NCI-H345 (cell line): ENCODE data around the gene TMEM87B.
A peak's percentile ranks its signal among the peaks of the same experiment; 100 is the strongest.
"Not testable (repeated sequence)": the region's sequence is repeated elsewhere in the genome, so short reads cannot be mapped to it uniquely, and the experiment has no call there.

ENCODE experiments used
- DNase-seq: peaks from one replicate; lab custom pipeline; 2025; lab: John Stamatoyannopoulos, UW

Gene TMEM87B

GRCh38 chr2:112121682-112122254 is 66.7 kb downstream of the TMEM87B start:
- DNase-seq, result peak; percentile 42

- DNase-seq, result no peak
Measured at GRCh38 chr2:112129060-112129459, 74.0 kb downstream of the TMEM87B start.

GRCh38 chr2:112133344-112133743 is 78.3 kb downstream of the TMEM87B start:
- no peak for DNase-seq

GRCh38 chr2:112134120-112134519 is 79.1 kb downstream of the TMEM87B start:
- DNase-seq, result no peak

- DNase-seq, result no peak
Measured at GRCh38 chr2:112136096-112136495, 81.0 kb downstream of the TMEM87B start.

GRCh38 chr2:112137516-112138158 is 82.6 kb downstream of the TMEM87B start:
- DNase-seq, result peak; percentile 6

- DNase-seq, result peak; percentile 47
Measured at GRCh38 chr2:112138159-112139032, 83.3 kb downstream of the TMEM87B start, which contains the start of gene FBLN7. TSS of gene FBLN7 (plus strand) at chr2:112138385. CDS start at chr2:112138656, 271 bp downstream.

- DNase-seq, result not testable (repeated sequence)
Measured at GRCh38 chr2:112139033-112139614, 84.1 kb downstream of the TMEM87B start.

GRCh38 chr2:112139661-112140204 is 84.7 kb downstream of the TMEM87B start:
- DNase-seq, result not testable (repeated sequence)

GRCh38 chr2:112140205-112140802 is 85.2 kb downstream of the TMEM87B start:
- DNase-seq, result no peak

GRCh38 chr2:112140899-112141625 is 86.0 kb downstream of the TMEM87B start:
- DNase-seq, result peak; percentile 29

GRCh38 chr2:112141626-112142007 is 86.5 kb downstream of the TMEM87B start:
- DNase-seq, result peak; percentile 85

- DNase-seq, result no peak
Measured at GRCh38 chr2:112142525-112143078, 87.5 kb downstream of the TMEM87B start.

- DNase-seq, result no peak
Measured at GRCh38 chr2:112143150-112143549, 88.1 kb downstream of the TMEM87B start.

GRCh38 chr2:112144966-112145365 is 89.9 kb downstream of the TMEM87B start:
- DNase-seq, result no peak

- DNase-seq, result no peak
Measured at GRCh38 chr2:112147382-112148168, 92.5 kb downstream of the TMEM87B start.

GRCh38 chr2:112148477-112148876 is 93.4 kb downstream of the TMEM87B start:
- DNase-seq, result no peak

GRCh38 chr2:112149194-112149593 is 94.1 kb downstream of the TMEM87B start:
- no peak for DNase-seq

- DNase-seq, result no peak
Measured at GRCh38 chr2:112149866-112150435, 94.9 kb downstream of the TMEM87B start.

- DNase-seq, result no peak
Measured at GRCh38 chr2:112150447-112150846, 95.4 kb downstream of the TMEM87B start.
